OCI-LY1 (cell line): ENCODE data around the gene TRPC4AP.

Experiments
- H2AFZ ChIP-seq: fragments of 200-600 bp; sonication (generic), shearing (Covaris generic); 2 replicates; pipeline ENCODE4 v1.6.0; 2014; ENCODE audit warnings: antibody characterized with exemption, mild to moderate bottlenecking, low read length
- H3F3A ChIP-seq: fragments of 200-600 bp; sonication (generic), shearing (Covaris generic); 2 replicates; pipeline ENCODE4 v1.6.0; 2014; ENCODE audit warnings: mild to moderate bottlenecking, antibody characterized with exemption, low read length, moderate library complexity; ENCODE audit not compliant: insufficient read depth
- H3K27ac ChIP-seq: fragments of 200-600 bp; sonication (generic); 2 replicates; pipeline ENCODE4 v1.5.1; 2014; ENCODE audit warnings: low read length, mixed run types, mild to moderate bottlenecking, low read depth; ENCODE audit not compliant: poor library complexity, severe bottlenecking
- H3K27me3 ChIP-seq: fragments of 200-600 bp; sonication (generic); 2 replicates; pipeline ENCODE4 v1.6.0; 2014; ENCODE audit warnings: antibody characterized with exemption, mild to moderate bottlenecking, low read length, moderate library complexity; ENCODE audit not compliant: insufficient read depth
- H3K36me3 ChIP-seq: fragments of 200-600 bp; sonication (generic); 2 replicates; pipeline ENCODE4 v1.6.1; 2014; ENCODE audit warnings: mild to moderate bottlenecking, antibody characterized with exemption, low read length, moderate library complexity, mixed read lengths; ENCODE audit not compliant: insufficient read depth
- H3K4me1 ChIP-seq: fragments of 200-600 bp; sonication (generic); 2 replicates; pipeline ENCODE4 v1.5.1; 2014; ENCODE audit warnings: mild to moderate bottlenecking, low read length, moderate library complexity; ENCODE audit not compliant: insufficient read depth, severe bottlenecking
- H3K4me2 ChIP-seq: fragments of 200-600 bp; sonication (generic), shearing (Covaris generic); 2 replicates; pipeline ENCODE4 v1.6.1; 2014; ENCODE audit warnings: low read length
- H3K4me3 ChIP-seq: fragments of 200-600 bp; sonication (generic); 2 replicates; pipeline ENCODE4 v1.5.1; 2014; ENCODE audit warnings: low read length, low read depth, mild to moderate bottlenecking, mixed read lengths; ENCODE audit not compliant: poor library complexity, severe bottlenecking
- H3K79me2 ChIP-seq: fragments of 200-600 bp; shearing (Covaris generic); 2 replicates; pipeline ENCODE4 v1.6.1; 2016; ENCODE audit warnings: mixed run types, low read length, mixed read lengths; ENCODE audit not compliant: insufficient read depth
- H3K9ac ChIP-seq: fragments of 200-600 bp; sonication (generic), shearing (Covaris generic); 2 replicates; pipeline ENCODE4 v1.6.1; 2014; ENCODE audit warnings: mild to moderate bottlenecking, low read length, mixed read lengths
- H3K9me2 ChIP-seq: fragments of 200-600 bp; sonication (generic), shearing (Covaris generic); 2 replicates; pipeline ENCODE4 v1.6.1; 2014; ENCODE audit warnings: low read depth, mild to moderate bottlenecking, low read length, mixed read lengths
- H3K9me3 ChIP-seq: fragments of 200-600 bp; shearing (Covaris generic); 2 replicates; pipeline ENCODE4 v1.6.1; 2014; ENCODE audit warnings: low read length, mixed read lengths
- H4K20me1 ChIP-seq: fragments of 200-600 bp; sonication (generic), shearing (Covaris generic); 2 replicates; pipeline ENCODE4 v1.6.0; 2016; ENCODE audit warnings: mild to moderate bottlenecking, low read length; ENCODE audit not compliant: insufficient read depth
- CTCF ChIP-seq: fragments of 200-600 bp; sonication (generic), shearing (Covaris generic); IDR thresholded peaks from 2 replicates; pipeline ENCODE4 v1.5.1; 2017; ENCODE audit warnings: mild to moderate bottlenecking, antibody characterized with exemption, low read length, moderate library complexity, mixed read lengths
- EZH2 ChIP-seq: fragments of 200-600 bp; sonication (generic), shearing (Covaris generic); IDR thresholded peaks from 2 replicates; pipeline ENCODE4 v1.8.0; 2017; ENCODE audit warnings: borderline replicate concordance, mixed run types, mild to moderate bottlenecking, antibody characterized with exemption, low read length, moderate library complexity, mixed read lengths

The TRPC4AP gene

GRCh38 chr20:34986311-34987287 lies 106.0 kb downstream of the TRPC4AP start:
- Histone ChIP-seq H3K9me3 (no peaks in the 10 kb centered on the region), H2AFZ (no peak overlapping the region), H3K9me2 (no peaks in the 10 kb centered on the region), H3K27me3 (no peaks in the 10 kb centered on the region), H3K4me2 (no peak overlapping the region), H3K36me3 (no peaks in the 10 kb centered on the region; the same call in 1 of the 2 replicates), H3K27ac (no peak overlapping the region), H3F3A (no peaks in the 10 kb centered on the region), H3K4me3 (no peak overlapping the region), H4K20me1 (no peaks in the 10 kb centered on the region), H3K79me2 (no peaks in the 10 kb centered on the region), H3K9ac (no peak overlapping the region), H3K4me1 (no peaks in the 10 kb centered on the region)
- TF ChIP-seq CTCF, result no peak
- no peak for TF ChIP-seq EZH2

DNA sequence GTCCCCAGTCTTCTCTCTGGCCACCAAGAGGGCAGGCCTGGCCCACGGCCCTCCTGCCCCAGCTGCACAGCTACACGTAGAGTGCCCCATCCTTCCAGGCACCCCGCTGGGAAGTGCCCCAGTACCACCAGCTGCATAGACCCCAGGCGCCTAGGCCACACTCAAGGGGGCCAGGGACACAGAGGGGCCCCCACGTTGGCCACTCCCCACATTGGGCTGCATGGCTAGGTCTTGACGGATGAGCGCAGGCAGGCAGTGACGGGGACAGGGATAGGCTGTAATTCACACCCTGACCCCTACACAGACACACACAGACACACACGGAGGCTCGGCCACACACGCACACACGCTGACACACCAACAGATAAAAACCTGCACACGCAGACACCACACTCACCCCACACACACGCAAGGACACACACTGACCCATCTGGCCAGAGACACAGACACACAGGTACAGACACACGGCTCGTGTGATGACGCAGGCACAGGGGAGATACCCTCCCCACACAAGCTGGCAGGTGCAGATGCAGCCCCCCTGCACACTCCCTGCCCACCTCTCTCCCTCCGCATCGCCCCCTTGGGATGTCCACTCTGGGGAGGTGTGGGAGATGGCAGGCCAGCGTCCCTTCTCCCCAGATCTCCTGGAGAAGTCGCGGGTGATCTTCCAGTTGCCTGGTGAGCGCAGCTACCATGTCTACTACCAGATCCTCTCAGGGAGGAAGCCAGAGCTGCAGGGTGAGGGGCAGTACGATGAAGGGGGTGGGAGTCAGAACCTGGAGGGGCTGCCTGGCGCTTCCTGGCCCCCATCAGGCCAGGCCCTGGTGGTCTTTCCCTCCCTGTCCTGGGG lies 106.9 kb downstream of the TRPC4AP start:
- no peak overlapping the region for H2AFZ ChIP-seq
- H3K79me2 ChIP-seq, result no peaks in the 10 kb centered on the region
- no peaks in the 10 kb centered on the region for H3F3A ChIP-seq
- H3K9ac ChIP-seq, result no peak overlapping the region
- H3K4me2 ChIP-seq, result no peak overlapping the region
- no peaks in the 10 kb centered on the region for H3K36me3 ChIP-seq
- no peak for TF ChIP-seq CTCF
- no peak overlapping the region for H3K27ac ChIP-seq
- no peaks in the 10 kb centered on the region for H3K9me2 ChIP-seq
- H4K20me1 ChIP-seq, result no peaks in the 10 kb centered on the region
- no peaks in the 10 kb centered on the region for H3K9me3 ChIP-seq
- no peaks in the 10 kb centered on the region for H3K4me1 ChIP-seq
- H3K27me3 ChIP-seq, result no peaks in the 10 kb centered on the region
- no peak overlapping the region for H3K4me3 ChIP-seq

GRCh38 chr20:34984756-34985261 lies 107.8 kb downstream of the TRPC4AP start:
- no peaks in the 10 kb centered on the region for H3K36me3 ChIP-seq
- no peak overlapping the region for H3K4me2 ChIP-seq
- H3K4me1 ChIP-seq, result no peaks in the 10 kb centered on the region
- H3K27me3 ChIP-seq, result no peaks in the 10 kb centered on the region
- H4K20me1 ChIP-seq, result no peaks in the 10 kb centered on the region
- no peak overlapping the region for H2AFZ ChIP-seq
- H3K9me3 ChIP-seq, result no peaks in the 10 kb centered on the region
- H3K4me3 ChIP-seq, result no peak overlapping the region
- H3K27ac ChIP-seq, result no peak overlapping the region
- H3F3A ChIP-seq, result no peaks in the 10 kb centered on the region
- H3K9ac ChIP-seq, result no peak overlapping the region
- no peaks in the 10 kb centered on the region for H3K79me2 ChIP-seq
- H3K9me2 ChIP-seq, result no peaks in the 10 kb centered on the region
- TF ChIP-seq EZH2 (no peak), CTCF (no peak)
